ENCODE measurements around the gene TARP.
"Not testable (repeated sequence)": the region's sequence is repeated elsewhere in the genome, so short reads cannot be mapped to it uniquely, and the experiment has no call there.

- TF ChIP-seq CTCF (IDR thresholded peaks at IDR 0.05; ENCODE audit: poor library complexity); EZH2 (IDR thresholded peaks at IDR 0.05; ENCODE audit: borderline replicate concordance); EZH2phosphoT487 (IDR thresholded peaks at IDR 0.05; ENCODE audit: low read depth, severe bottlenecking, unreplicated experiment): not testable (repeated sequence)
Observed at GRCh38 chr7:38270405-38270804, 3.0 kb downstream of the TARP start.

Measured in hepatocyte (in vitro differentiated cells).